K562 (cell line): ENCODE measurements around the gene DTNBP1.

Experiments
- ADNP ChIP-seq: fragments of 200-800 bp; sonication (Bioruptor generic); IDR thresholded peaks from 2 replicates; pipeline ENCODE4 v1.6.1; 2016; ENCODE audit warnings: missing genetic modification characterization, missing compliant biosample characterization
- YY1 ChIP-seq, 3 experiments: IDR thresholded peaks; 2 replicates each; pipeline ENCODE4 v1.6.1; 2011; ENCODE audit warnings: low read length in 2 of 3, mild to moderate bottlenecking in 2 of 3, moderate library complexity in 2 of 3, borderline replicate concordance in 1 of 3, control low read depth in 1 of 3, low read depth in 1 of 3; ENCODE audit not compliant: insufficient read depth in 3 of 3, insufficient replicate concordance in 2 of 3, control insufficient read depth in 1 of 3, insufficient read length in 1 of 3; ENCODE audit errors: extremely low read depth in 1 of 3

DNA sequence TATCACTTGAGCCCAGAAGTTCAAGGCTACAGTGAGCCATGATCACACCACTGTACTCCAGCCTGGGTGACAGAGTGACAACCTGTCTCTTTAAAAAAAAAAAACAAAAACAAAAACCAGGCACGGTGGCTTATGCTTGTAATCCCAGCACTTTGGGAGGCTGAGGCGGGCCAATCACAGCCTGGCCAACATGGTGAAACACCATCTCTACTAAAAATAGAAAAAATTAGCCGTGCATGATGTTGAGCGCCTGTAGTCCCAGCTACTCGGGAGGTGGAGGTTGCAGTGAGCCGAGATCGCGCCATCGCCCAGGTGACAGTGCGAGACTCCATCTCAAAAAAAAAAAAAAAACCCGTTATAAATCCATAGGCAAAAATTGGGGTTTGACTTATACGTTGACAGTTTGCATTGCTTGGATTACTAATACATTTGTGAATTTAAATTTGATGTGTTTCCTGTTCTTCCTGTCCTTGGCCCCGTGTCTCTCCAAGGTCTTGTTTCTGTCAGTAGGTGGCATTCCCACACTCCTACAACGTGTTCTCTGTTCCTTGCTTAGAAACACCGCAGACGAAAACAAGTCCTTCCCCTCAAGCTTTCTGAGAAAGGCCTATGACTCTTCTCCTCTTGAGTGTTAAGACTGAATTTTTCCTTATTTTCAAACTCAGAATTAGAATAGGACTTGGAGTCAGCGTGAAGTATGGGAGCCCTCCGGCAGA is 147.0 kb downstream of the DTNBP1 start:
- TF ChIP-seq ADNP (tag), result no peak
- TF ChIP-seq YY1 (IDR thresholded peaks at IDR 0.05; ENCODE audit: borderline replicate concordance in 1 of 3, control insufficient read depth in 1 of 3, extremely low read depth in 1 of 3, insufficient read depth in 3 of 3, insufficient read length in 1 of 3, insufficient replicate concordance in 2 of 3, low read depth in 1 of 3, low read length in 2 of 3), result no peak
